NCI-H2171 treated with DMSO at 0.1 percent for 48 hours (cell line): ENCODE measurements around the gene MCRS1.
"Not testable (repeated sequence)": the region's sequence is repeated elsewhere in the genome, so short reads cannot be mapped to it uniquely, and the experiment has no call there.

Experiments used
- DNase-seq: peaks from one replicate; lab custom pipeline; 2025; lab: John Stamatoyannopoulos, UW

MCRS1 gene

GRCh38 chr12:49541140-49541861 lies 26.6 kb downstream of the MCRS1 start:
- no peak for DNase-seq

GRCh38 chr12:49540229-49541139 lies 27.5 kb downstream of the MCRS1 start:
- no peak for DNase-seq

GRCh38 chr12:49539406-49540228 lies 28.3 kb downstream of the MCRS1 start:
- DNase-seq, result peak; percentile 11

- DNase-seq, result peak; percentile 77
Measured at GRCh38 chr12:49538510-49539403, 29.2 kb downstream of the MCRS1 start, which contains the start of gene KCNH3. TSS of gene KCNH3 (plus strand) at chr12:49539030. CDS start at chr12:49539417, 387 bp downstream.

GRCh38 chr12:49537752-49538509 lies 30.0 kb downstream of the MCRS1 start:
- peak; percentile 72 for DNase-seq

GRCh38 chr12:49537231-49537751 lies 30.7 kb downstream of the MCRS1 start:
- peak; percentile 72 for DNase-seq

GRCh38 chr12:49536526-49537071 lies 31.3 kb downstream of the MCRS1 start:
- DNase-seq, result no peak

GRCh38 chr12:49535921-49536525 lies 31.9 kb downstream of the MCRS1 start:
- DNase-seq, result no peak

- DNase-seq, result no peak
Measured at GRCh38 chr12:49534731-49535278, 33.1 kb downstream of the MCRS1 start.

- DNase-seq, result not testable (repeated sequence)
Measured at GRCh38 chr12:49534122-49534521, 33.8 kb downstream of the MCRS1 start.

GRCh38 chr12:49533331-49533730 lies 34.6 kb downstream of the MCRS1 start:
- no peak for DNase-seq

- DNase-seq, result no peak
Measured at GRCh38 chr12:49531745-49532144, 36.2 kb downstream of the MCRS1 start.

- no peak for DNase-seq
Measured at GRCh38 chr12:49529414-49529813, 38.5 kb downstream of the MCRS1 start.

GRCh38 chr12:49527361-49528130 lies 40.4 kb downstream of the MCRS1 start:
- peak; percentile 90 for DNase-seq

- no peak for DNase-seq
Measured at GRCh38 chr12:49525942-49526341, 42.0 kb downstream of the MCRS1 start.

- DNase-seq, result no peak
Measured at GRCh38 chr12:49524660-49525324, 43.1 kb downstream of the MCRS1 start.

- no peak for DNase-seq
Measured at GRCh38 chr12:49521389-49521788, 46.6 kb downstream of the MCRS1 start.

- peak; percentile 88 for DNase-seq
Measured at GRCh38 chr12:49519574-49519936, 48.4 kb downstream of the MCRS1 start.
